ENCODE results near the gene CHST6.
A peak's percentile ranks its signal among the peaks of the same experiment; 100 is the strongest.
"Not testable (repeated sequence)": the region's sequence is repeated elsewhere in the genome, so short reads cannot be mapped to it uniquely, and the experiment has no call there.

Gene CHST6

GRCh38 chr16:75472908-75473877, 22.0 kb downstream of the CHST6 start:
- no peak overlapping the region for H3K4me3 ChIP-seq (ENCODE audit: low read depth, low read length)
- TF ChIP-seq CTCF (IDR thresholded peaks at IDR 0.05; ENCODE audit: low read depth, low read length, missing control alignments): no peak
- no peak for DNase-seq (ENCODE audit: low read depth)

- TF ChIP-seq CTCF (IDR thresholded peaks at IDR 0.05; ENCODE audit: low read depth, low read length, missing control alignments): peak; percentile 81
- no peak for DNase-seq (ENCODE audit: low read depth)
- H3K4me3 ChIP-seq (ENCODE audit: low read depth, low read length): no peak overlapping the region
Observed at GRCh38 chr16:75471723-75472633, 23.3 kb downstream of the CHST6 start.

GRCh38 chr16:75466760-75467159, 28.5 kb downstream of the CHST6 start:
- no peak for DNase-seq (ENCODE audit: low read depth)
- H3K4me3 ChIP-seq (ENCODE audit: low read depth, low read length): no peak overlapping the region
- TF ChIP-seq CTCF (IDR thresholded peaks at IDR 0.05; ENCODE audit: low read depth, low read length, missing control alignments): no peak

GRCh38 chr16:75464122-75464918, 30.9 kb downstream of the CHST6 start, which contains the start of gene TMEM170A:
Gene TMEM170A, minus strand, starts transcription at chr16:75464689. Its CDS starts 89 bp downstream, at chr16:75464600.
- DNase-seq (ENCODE audit: low read depth): peak; percentile 92
- H3K4me3 ChIP-seq (ENCODE audit: low read depth, low read length): peak within 1 kb of the TSS; percentile 98
- TF ChIP-seq CTCF (IDR thresholded peaks at IDR 0.05; ENCODE audit: low read depth, low read length, missing control alignments): peak; percentile 99

GRCh38 chr16:75463389-75464121, 31.7 kb downstream of the CHST6 start:
- peak overlapping the region; percentile 98 for H3K4me3 ChIP-seq (ENCODE audit: low read depth, low read length)
- DNase-seq (ENCODE audit: low read depth): not testable (repeated sequence)

- H3K4me3 ChIP-seq (ENCODE audit: low read depth, low read length): peak overlapping the region; percentile 98
- no peak for DNase-seq (ENCODE audit: low read depth)
- no peak for TF ChIP-seq CTCF (IDR thresholded peaks at IDR 0.05; ENCODE audit: low read depth, low read length, missing control alignments)
Observed at GRCh38 chr16:75462806-75463205, 32.4 kb downstream of the CHST6 start.

Data from GM12864 (cell line).